GM18868 (cell line): ENCODE measurements around the gene IFTAP.
"Not testable (repeated sequence)": the region's sequence is repeated elsewhere in the genome, so short reads cannot be mapped to it uniquely, and the experiment has no call there.

ENCODE experiments used
- ATAC-seq: cut with Tn5 transposase; IDR thresholded peaks from one replicate; pipeline ENCODE4 v1.9.1; 2021; ENCODE audit warnings: mild to moderate bottlenecking, moderate library complexity; ENCODE audit not compliant: unreplicated experiment

Gene IFTAP, protein sequence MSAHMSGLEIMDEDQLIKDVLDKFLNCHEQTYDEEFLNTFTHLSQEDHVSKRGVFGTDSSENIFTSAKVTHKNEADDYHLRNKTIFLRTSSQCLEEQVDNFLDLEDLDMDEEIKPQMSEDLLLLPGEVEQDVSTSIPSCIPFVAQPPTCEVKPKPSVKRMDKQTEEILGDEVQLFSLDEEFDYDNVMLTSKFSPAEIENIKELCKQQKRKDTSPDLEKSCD

DNA sequence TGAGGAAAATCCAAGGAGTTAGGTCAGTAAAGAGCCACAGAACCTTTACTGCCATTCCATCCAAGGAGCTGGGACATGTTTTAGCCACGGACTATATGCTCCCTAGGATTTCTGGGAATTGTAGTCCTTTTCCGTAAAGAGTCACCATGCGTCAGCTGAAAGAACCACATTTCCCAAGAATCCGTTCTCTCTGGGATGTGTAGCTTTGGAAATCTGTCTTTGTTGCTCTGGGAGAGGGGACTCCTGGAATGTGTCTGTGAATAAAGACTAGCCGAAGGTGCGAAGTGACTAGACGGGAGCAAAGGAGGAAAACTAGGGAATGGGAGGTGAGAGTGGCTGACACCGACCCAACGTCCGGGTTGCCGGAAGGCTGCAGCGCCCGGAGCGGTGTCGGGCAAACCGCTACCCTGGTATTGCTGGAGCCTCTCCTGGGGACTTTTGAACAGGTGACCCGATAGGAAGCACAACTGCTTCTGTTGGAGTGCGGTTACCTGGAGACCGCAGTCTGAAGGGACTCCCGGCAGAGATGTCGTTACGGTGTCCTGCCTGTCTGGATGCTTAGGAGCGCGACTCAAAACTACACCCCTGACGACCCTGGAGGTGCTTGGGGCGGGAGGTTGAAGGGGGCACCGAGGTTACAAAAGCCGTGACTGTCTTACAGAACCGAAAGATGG is at the start of gene IFTAP:
Gene IFTAP, plus strand, starts transcription at position 187 of the 674 bp plus-strand sequence. CDS start 15,602 bp downstream, outside the sequence.
- peak; percentile 82 for ATAC-seq

DNA sequence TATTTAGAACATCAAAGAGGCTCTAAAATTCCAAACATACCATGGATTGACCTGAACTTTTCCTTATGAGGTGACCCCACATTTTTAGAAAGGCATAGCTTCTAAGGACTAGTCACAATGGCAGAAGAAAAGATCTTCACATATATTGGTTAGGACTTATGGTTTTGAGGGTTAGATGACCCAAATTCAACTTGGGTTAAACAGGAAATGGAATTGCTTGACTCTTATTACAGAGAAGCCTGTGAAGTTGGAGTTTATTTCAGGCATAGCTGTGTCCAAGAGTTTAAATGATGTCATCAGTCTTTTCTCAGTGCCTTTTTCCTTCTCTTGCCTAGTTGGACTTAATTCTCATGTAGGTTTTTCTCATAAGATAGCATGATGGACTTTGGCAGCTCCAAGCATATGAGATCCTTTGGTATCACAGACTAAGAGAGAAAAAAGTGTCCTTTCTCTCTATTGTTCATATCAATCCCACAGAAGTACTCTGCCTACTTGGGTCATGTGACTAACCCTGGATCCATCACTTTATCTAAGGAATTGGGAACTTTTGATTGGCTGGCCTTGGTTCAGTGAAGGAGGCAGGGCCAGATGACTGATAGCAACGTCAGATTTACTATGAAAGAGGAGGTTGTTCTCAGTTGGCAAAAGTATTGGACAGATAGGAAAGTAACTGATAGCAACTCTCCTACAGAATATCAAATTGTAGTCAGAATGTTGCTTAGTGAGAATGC is 43.8 kb upstream of the IFTAP start:
- ATAC-seq = no peak

DNA sequence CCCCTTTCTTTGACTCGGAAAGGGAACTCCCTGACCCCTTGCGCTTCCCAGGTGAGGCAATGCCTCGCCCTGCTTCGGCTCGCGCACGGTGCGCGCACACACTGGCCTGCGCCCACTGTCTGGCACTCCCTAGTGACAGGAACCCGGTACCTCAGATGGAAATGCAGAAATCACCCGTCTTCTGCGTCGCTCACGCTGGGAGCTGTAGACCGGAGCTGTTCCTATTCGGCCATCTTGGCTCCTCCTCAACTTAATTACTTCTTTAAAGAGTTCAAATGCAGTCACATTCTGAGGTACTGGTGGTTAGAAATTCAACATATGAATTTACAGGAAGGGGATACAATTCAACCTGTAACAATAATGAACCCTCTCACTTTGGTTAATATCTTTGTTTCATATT is 36.9 kb upstream of the IFTAP start:
- ATAC-seq = not testable (repeated sequence)

DNA sequence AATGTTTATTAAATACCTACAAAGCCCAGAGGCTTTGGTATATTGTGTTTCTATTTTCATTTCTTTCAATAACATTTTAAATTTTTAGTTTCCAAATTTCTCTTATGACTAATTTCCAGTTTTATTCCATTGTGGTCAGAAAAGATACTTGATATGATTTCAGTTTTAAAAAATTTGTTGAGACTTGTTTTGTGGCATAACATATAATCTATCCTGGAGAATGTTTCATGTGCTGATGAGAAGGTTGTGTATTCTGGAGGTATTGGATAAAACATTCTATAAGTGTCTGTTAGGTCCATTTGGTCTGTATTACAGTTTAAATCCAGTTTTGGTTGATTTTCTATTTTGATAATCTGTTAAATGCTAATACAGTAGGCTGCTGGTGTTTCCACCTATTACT is 36.3 kb upstream of the IFTAP start:
- ATAC-seq = no peak

DNA sequence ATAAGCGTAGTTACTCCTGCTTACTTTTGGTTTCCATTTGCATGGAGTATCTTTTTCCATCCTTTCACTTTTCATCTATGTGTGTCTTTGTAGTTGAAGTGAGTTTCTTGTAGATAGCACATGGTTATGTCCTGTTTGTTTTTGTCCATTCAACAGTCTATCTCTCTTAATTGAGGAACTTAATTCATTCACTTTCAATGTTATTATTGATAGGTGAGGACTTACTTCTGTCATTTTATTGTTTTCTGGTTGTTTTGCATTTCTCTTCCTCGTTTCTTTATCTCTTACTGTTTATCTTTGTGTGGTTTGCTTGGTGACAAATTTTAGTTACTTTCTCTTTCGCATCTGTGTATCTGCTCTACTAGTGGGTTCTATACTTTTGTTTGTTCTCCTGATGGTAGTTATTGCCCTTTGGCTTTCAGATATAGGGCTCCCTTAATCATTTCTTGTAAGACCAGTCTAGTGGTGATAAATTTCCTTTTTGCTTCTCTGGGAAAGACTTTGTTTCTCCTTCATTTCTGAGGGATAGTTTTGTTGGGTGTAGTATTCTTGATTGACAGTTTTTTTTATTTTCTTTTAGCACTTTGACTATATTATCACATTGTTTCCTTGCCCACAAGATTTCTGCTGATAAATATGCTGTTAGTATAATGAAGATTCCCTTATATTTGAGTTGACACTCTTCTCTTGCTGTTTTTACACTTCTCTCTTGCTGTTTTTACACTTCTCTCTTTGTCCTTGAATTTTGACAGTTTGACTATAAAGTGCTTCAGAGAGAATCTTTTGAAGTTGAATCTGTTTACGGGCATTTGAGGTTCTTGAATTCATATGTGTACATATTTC is 35.5 kb upstream of the IFTAP start:
- ATAC-seq = peak; percentile 99

DNA sequence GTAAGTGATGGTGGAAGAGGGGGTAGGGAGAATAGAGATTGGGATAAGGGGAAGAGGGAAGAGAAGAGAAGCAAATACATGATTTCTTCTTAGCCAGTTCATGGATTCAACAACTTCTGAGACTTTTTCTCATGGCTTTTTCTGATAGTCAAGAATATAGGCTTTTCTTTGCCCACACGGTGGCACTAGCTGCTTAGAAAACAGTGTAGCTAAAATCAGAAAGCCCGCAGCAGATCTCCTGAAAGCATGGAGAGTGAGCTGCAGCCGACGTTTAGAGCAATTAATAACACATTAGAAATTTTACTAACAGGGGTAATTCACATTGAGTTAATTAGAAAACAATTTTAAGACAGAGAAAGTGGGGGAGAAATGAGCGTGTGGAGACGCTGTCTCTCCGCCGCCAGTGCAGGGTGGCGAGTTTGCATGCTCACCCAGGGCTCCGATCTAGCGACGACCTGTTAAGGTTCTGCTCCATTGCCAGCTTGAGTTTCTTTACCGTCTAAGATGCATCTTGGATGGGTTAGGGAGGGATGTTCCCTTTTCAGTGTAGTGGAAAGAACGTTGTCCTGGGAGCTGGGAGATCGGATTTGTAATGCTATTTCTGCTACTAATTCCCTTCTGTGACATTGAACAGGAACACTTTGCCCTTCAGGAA is 29.8 kb upstream of the IFTAP start:
- peak; percentile 79 for ATAC-seq

DNA sequence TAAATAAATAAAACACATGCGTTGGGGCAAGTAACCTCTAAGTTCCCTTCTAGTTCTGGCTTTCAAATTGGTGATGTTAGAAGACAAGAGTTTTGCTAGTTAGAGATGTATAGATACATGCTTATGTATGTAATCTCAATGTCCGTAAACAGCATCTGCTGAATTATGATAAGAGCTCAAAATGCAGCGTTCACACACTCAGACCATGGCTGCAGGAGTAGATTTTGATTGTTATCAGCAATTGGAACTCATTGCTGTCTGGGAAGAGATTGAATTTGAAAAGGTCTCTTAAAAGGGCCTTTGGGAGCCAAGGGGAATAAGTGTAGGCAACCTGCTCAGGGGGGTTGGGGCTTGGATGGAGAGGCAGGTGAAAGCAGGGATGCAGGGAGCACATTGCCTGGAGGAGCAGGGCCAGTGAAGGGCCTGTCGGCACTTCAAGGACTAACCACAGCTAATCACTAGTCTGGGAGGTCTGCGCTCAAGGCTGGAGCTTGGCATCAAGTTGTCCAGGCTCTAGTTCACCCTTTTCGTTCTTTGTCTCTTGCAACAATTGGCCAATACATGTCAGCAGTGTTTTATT is 29.2 kb upstream of the IFTAP start:
- ATAC-seq = no peak

DNA sequence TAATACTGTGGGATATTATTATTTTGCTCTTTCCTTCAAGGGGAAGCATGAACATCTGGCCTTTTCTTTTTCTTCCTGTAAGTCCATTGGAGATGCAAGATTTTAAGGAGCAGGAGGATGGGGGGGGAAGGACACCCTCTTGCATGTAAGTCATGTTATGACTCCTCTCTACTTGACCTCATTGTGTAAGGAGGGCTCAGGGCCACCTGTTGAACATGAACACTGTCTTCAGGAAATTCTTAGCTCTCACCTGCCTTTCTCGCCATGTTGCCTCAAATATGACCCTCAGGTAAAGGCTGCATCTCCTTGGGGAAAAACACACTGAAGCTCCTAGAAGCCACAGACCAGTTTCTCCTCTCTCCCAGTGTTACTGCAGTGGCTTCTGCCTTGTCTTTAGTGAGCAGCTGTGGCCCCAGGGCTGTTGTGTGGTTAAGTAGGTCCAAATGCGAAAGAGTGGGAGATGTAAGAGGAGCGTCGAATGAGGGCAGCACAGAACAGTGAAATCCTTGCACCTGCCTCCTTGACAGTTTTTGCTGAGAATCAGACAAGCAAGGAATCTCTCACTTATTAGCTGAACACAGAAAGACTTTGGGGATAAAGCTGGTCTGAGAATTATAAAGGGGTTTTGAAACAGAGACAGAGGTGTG is 27.8 kb upstream of the IFTAP start:
- ATAC-seq = no peak

DNA sequence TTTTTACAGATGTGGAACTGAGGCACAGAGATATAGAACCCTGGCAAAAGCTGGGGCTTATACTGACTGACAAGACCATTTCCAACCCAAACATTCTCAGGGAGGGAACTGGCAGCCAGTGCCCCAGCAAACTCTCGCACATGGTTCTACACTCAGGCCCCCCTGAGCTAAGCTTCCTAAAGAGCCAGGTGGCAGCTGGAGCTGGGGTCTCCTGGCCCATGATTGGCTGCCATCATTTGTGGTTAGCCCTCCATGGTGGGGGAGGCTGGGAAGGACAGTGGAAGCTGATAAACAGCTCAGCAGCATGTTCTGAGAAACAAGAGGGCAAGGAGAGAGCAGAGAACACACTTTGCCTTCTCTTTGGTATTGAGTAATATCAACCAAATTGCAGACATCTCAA is 26.6 kb upstream of the IFTAP start, which contains the start of gene RAG1:
Gene RAG1, plus strand, starts transcription at position 314 of the 400 bp plus-strand sequence. CDS start 5,298 bp downstream, outside the sequence.
- no peak for ATAC-seq

DNA sequence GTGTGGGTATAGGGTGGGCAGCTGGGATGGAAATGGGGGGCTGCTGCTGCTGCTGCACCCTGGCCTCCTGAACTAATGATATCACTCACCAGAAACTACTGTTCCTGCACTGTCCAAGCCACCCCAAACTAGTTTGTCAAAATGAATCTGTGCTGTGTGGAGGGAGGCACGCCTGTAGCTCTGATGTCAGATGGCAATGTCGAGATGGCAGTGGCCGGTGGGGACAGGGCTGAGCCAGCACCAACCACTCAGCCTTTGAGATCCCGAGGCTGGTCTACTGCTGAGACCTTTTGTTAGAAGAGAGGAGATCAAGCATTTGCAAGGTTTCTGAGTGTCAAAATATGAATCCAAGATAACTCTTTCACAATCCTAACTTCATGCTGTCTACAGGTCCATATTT is 25.2 kb upstream of the IFTAP start:
- no peak for ATAC-seq

DNA sequence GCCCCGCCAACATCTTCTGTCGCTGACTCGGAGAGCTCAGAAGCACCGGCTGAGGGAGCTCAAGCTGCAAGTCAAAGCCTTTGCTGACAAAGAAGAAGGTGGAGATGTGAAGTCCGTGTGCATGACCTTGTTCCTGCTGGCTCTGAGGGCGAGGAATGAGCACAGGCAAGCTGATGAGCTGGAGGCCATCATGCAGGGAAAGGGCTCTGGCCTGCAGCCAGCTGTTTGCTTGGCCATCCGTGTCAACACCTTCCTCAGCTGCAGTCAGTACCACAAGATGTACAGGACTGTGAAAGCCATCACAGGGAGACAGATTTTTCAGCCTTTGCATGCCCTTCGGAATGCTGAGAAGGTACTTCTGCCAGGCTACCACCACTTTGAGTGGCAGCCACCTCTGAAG is 19.8 kb upstream of the IFTAP start:
- no peak for ATAC-seq

DNA sequence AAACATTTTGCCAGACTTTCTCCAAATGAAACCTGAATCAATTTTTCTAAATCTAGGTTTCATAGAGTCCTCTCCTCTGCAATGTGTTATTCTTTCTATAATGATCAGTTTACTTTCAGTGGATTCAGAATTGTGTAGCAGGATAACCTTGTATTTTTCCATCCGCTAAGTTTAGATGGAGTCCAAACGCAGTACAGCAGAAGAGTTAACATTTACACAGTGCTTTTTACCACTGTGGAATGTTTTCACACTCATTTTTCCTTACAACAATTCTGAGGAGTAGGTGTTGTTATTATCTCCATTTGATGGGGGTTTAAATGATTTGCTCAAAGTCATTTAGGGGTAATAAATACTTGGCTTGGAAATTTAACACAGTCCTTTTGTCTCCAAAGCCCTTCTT is 16.9 kb upstream of the IFTAP start:
- ATAC-seq = no peak

DNA sequence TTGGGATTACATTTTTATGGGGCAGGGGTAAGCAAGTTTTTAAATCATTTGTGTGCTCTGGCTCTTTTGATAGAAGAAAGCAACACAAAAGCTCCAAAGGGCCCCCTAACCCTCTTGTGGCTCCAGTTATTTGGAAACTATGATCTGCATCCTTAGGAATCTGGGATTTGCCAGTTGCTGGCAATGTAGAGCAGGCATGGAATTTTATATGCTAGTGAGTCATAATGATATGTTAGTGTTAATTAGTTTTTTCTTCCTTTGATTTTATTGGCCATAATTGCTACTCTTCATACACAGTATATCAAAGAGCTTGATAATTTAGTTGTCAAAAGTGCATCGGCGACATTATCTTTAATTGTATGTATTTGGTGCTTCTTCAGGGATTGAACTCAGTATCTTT is 16.4 kb upstream of the IFTAP start:
- ATAC-seq = no peak

DNA sequence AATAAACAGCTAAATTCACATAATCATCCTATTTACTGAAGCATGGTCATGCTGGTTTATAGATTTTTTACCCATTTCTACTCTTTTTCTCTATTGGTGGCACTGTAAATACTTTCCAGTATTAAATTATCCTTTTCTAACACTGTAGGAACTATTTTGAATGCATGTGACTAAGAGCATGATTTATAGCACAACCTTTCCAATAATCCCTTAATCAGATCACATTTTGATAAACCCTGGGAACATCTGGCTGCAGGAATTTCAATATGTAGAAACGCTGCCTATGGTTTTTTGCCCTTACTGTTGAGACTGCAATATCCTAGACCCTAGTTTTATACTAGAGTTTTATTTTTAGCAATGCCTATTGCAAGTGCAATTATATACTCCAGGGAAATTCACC is 15.8 kb upstream of the IFTAP start:
- ATAC-seq = no peak

DNA sequence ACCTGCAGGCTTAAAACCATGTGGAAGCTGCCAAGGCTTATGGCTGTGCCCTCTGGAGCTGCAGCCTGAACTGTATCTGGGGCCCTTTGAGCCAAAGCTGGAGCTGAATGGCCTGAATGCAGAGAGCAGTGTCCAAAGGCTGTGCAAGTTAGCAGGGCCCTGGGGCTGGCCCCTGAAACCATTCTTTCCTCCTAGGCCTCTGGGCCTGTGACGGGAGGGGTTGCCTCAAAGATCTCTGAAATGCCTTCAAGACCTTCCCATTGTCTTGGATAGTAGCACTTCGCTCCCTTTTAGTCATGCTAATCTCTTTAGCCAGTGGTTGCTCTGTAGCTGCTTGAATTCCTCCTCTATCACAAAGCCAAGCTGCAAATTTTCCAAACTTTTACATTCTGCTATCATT is 12.8 kb upstream of the IFTAP start:
- ATAC-seq = no peak

DNA sequence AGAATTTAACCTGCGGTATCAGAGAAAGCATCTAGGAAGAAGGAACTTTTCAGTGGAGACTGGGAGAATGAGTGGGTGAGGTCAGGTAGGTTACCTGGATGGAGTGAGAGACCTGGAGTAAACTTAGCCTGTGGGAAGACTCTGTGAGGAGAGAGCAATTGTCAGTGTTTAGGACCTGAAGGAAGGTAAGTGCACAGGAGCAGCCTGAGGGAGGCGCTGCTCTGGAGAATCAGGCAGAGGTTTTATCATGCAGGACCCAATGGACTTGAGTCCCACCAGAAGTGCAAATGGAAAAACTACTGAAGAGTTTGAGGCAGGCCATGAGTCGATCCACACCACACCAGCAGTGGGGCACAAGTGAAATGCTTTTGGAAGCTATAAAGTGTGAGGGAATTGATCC is 10.6 kb upstream of the IFTAP start:
- ATAC-seq = no peak

DNA sequence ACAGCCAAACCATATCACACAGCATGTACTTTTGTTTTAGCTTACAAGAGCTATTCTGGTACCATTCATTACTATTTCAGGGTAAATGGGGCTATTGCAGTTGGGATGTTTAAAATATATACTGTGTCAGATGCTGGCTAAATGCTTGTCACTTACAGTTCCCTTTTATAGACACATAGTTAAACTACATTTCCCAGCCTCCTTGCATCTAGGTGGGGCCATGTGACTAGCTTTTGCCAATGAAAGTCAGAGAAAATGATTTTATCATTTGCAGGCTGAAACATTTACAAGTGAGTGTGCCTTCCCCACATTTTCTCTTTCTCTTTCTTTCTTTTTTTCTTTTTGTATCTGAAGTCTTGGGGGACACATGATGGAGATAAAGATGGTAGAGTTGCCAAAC is 7.8 kb upstream of the IFTAP start:
- ATAC-seq = peak; percentile 86

DNA sequence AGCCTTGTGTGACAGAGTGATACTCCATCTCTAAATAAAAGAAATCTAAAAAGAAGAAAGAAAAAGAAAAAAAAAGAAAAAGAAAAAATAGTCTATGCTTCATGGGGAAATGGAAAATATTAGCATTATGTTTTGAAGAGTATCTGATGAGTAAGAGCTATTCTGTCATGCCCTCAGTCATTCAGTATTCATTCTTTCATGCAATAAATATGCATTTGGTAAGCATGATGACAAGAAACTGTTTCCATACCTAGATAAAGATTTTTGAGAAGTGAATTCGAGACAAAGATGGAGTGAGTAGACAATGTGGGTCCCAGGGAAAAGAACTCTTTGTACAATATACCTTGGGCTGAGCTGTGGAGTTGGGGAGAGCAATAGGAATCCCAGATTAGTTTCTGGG is 6.2 kb upstream of the IFTAP start:
- no peak for ATAC-seq

DNA sequence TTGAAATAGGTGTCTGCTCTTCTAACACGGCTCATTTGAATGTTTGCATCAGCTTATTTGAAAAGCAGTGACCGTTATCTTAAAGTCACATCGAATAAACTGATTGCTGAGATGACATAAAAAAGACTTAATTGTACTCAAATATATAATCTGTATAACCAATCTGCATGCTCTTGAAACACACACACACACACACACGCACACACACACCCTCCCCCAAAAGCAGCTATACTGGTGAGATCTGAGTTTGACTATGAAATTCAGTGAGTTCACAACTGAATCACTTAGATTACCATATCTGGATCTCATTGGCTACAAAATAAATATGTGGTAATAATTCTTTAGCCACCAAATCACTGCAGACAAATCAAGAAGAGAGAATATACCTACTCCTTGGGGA is 3.8 kb upstream of the IFTAP start:
- ATAC-seq = no peak

DNA sequence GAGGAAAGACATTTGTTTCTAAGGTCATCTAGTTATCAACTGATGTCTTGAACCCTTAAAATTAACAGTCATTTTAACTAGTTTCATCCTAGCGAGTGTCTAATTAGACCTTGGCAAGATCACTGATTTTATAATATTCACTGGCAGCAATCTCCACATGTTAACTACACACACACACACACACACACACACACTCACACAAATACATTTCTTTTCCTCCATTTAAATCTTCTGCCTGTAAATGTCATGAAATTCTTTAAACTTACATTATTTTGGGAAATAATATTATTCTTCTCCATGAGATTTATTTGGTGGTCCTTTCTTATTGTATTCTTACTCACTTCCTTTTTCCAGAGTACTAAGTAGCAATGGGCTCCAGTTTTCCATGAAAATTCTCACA is 2.9 kb upstream of the IFTAP start:
- ATAC-seq = no peak
